GM18519 (cell line): ENCODE measurements around the gene PRKAG2.

ENCODE experiments used
- ATAC-seq: cut with Tn5 transposase; IDR thresholded peaks from one replicate; pipeline ENCODE4 v1.9.1; 2021; ENCODE audit warnings: mild to moderate bottlenecking, moderate library complexity; ENCODE audit not compliant: unreplicated experiment, low FRiP score

PRKAG2 gene

DNA sequence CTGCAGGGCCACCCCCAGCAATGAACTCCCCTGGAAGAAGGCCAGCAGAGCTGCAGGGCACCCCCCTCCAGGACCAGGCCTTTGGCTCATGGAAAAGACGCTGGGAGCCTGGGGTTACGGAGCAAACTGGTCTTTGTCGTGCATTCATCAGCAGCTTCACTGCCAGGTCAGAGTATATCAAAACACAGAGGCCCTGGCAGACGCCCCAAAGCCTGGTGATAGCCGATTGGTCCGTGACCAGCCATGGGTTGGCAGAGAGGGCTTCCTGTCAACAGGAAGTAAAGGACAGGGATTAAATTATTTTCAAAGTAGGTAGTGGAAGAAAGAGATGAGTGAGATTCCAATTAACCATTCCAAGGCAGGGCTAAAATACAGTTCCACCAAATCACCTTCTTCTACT lies 9.0 kb downstream of the PRKAG2 start:
- ATAC-seq: no peak

DNA sequence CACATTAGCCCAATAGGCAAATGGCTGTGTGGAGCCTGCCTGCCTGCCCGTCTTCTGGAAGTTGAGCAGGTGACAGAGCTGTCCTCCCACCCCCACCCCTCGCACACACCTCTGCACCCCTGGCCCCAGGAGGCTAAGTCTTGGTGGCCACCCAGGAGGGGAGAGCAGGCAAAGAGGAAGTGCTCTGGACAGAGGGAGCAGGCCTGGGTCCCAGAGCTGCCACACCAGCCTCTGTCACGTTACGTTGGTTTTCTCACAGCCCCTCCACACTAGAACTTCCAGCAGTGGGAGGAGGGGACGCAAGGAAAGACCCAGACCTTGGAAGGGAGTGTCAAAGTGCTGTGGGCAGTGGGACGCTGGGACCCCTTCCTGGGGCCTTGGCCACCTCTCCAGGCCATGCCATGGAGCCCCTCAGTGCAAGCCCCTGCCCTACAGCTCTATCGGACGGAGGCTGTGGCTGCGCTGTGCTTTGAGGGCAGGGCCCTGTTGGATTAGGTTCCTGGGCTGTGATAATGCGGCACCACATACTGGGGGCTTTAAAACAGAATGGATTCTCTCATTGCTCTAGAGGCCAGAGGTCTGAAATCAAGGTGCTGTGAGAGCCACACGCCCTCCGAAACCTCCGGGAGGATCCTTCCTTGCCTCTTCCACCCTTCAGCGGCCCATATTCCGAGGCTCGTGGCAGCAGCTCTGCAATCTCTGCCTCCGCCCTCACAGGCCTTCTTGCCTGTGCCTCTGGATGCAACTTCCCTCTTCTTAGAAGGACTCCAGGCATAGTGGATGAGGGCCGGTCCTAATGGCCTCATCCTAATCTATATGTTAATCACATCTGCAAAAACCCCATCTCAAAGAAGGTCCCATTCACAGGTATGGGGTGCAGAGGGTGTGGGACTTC lies 9.9 kb downstream of the PRKAG2 start:
- no peak for ATAC-seq

DNA sequence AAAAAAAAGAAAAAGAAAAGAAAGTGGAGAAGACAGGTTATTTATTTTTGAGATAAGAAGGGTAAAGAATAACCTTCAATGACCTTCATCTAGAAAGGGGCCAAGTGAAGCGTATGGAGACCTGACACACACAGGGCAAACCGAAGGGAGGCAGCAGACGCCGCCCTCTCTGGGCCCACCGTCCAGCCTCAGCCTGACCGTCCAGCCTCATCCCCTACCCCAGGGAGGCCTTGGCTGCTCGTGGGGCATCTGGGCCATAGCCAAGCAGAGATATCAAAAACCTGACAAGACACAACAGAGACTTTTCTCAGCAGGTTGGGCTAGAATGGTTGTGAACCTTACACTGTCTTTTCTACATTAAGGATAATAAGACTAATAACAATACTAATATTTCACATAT lies 10.9 kb downstream of the PRKAG2 start:
- ATAC-seq: no peak

DNA sequence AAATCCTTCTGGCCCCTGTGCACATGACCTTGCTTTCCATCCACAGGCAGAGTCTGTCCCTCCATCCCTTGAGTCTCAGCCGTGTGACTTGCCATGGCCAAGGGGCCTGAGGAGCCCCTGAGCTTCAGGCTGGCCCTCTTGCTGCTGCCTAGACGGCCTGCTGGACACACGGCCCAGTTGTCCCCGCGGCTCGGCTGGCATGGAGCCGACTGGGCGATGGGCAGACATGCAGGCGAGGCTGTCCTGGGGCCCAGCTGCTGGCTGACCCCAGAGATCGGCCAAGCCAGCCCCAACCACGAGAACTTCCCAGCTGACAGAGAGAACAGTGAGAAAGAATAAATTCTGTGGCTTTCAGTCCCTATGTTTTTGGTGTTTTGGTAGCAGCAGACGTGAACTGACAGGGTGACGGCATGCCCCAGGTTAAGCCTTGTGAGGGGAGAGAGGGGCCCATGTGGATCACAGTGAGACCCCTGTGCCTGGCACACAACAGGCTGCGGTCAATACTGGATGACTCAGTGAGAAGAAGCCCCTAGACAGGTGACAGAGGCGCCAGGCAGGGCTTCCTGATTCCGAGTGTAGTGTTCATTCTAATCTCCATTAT lies 11.7 kb downstream of the PRKAG2 start:
- ATAC-seq: no peak

DNA sequence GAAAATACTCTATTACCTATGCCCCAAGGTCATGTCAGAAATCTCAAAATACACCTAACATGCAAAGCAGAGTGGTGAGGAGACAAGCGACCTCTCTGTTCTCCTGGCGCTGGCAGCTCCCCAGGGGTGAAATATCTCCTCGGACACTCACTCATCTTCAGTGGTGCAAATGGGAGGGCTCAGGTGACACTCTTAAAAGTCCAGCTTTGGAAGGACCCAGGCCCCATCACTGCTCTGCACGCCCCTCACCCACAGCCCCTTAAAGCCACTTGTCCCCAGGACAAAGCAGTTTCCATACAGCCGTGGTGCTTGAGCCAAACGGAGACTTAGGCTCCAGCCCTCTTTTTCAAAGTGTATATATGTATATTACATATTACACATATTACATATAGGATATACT lies 12.4 kb downstream of the PRKAG2 start:
- ATAC-seq: no peak

DNA sequence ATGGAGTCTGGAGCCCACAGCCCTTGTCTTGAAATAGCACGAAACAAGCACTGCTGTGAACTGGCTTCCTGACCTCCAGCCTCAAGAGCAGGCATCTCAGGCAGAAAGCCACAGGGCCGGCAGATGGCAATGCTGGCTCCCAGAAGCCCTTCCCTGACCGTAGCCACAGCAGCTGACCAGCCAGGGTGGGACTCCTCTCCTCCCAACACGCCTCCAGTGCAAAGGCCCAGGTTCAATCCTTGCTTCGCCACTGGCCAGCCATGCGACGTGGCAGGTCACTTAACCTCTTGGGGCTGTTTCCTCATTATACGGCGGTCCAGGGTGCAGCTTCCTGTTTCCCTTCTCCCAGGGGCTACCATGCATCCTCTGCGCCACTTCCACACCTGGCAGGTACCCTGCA lies 12.8 kb downstream of the PRKAG2 start:
- ATAC-seq: no peak

DNA sequence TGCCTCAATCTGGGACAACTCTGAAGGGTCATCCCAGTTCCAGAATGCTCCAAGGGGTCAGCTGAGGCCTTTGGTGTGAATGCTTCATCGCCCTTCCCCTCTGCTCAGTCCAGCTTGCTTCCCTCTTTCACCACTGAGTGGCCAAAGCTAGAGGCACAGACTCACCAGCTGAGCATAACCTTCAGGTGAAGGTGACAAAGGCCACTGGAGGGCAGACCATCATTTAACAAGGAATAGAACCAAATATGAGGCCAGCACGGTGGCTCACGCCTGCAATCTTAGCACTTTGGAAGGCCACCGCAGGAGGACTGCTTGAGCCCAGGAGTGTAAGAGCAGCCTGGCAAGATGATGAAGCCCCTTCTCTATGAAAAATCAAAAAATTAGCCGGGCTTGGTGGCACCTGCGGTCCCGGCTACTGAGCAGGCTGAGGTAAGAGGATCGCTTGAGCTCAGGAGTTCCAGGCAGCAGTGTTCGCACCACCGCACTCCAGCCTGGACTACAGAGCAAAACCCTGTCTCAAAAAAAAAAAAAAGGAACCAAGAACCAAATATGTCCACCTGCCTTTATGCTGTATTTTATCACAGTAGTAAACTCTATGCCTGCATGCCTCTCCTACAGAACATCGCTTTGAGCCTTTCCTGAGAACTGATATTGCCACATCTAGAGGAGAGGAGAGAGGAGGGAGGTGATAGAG lies 13.4 kb downstream of the PRKAG2 start:
- no peak for ATAC-seq

DNA sequence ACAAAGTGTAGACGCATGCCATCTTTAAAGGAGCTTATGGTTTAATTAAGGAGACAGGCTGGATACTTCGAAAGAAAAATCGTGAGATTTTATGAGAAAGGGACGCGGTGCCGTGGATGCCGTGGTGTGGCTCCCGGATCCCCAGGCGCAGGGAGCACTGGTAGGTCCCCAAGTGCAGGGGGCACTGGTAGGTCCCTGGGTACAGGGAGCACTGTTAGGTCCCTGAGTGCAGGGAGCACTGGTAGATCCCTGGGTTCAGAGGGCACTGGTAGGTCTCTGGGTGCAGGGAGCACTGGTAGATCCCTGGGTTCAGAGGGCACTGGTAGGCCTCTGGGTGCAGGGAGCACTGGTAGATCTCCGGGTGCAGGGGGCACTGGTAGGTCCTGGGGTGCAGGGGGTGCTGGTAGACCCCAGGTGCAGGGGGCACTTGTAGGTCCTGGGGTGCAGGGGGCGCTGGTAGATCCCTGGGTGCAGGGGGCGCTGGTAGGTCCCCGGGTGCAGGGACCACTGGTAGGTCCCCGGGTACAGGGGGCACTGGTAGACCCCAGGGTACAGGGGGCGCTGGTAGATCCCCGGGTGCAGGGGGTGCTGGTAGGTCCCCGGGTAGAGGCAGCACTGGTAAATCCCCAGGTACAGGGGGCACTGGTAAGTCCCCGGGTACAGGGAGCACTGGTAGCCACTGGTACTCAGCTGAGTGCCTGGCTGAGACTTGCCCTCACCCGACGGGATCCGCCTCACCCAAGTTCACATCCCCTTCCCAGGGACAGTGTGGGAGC lies 14.1 kb downstream of the PRKAG2 start:
- ATAC-seq: no peak

DNA sequence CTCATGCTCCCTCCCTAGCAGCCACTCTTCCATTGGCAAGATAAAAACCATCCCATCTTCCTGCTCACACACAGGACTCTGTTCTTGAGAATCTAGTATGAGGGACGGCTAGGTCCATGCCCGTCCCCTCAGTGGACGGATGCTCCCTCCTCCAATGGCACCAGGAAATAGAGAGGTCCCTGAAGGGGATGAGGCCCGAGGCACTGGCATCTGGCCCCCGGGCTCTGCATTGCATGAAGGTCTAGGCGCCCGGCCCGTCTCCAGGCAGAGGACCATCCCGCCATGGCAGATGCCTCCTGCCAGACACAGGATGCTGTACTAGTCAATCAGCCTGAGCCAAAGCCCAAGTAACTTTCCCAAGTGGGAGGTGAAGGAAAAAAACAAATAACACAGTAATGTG lies 15.0 kb downstream of the PRKAG2 start:
- no peak for ATAC-seq

DNA sequence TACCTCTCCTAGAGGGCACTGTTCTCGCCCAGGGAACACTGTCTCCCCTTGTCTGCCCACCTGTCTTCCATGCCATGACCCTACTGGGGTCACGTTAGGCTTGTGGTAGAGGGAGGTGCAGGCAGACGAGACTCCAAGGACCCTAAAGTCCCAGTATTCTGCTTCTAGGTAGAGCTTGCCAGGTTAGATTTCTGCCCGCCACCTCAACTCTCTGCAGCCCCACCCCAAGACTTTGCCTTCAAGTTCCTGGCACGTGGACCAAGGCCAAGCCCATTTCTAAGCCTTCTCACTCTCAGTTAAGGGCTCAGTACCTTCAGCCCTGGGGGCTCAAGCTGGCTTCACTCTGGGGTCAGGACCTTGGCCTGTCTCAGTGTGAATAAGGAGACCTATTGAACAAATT lies 16.1 kb downstream of the PRKAG2 start:
- ATAC-seq: no peak

DNA sequence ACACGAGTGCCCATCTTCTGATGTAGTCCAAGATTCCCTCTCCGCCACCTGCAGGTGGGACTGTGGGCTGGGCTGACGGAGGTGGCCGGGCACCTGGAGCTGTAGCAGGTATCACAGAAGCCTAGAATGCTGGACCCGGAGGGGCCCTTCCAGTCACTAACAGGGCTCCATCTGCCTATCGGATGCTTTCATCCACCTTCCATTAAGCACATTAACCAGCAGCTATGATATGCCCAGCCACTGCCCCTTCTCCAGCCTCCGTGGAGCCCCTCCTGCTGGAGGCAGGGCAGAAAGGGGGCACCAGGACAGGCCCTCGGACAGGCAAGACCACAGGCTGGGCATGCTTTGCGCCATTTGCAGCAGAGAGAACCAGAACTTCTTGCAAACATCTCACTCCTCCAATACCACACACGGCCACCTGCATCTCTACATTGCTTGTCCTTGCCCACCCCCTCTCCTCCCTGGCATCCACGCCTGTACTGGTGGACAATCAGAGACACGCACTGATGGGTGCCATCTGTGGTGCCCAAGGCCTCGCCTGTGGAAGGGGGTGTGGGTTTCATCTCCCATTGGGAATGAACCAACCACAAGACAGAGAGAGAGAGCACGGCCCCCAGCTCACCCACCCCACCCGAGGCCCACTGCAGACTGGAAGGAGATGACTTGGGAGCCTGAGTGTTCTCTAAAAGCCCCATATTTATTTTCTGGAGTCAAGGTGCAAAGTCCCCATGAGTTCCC lies 16.8 kb downstream of the PRKAG2 start:
- ATAC-seq: no peak

DNA sequence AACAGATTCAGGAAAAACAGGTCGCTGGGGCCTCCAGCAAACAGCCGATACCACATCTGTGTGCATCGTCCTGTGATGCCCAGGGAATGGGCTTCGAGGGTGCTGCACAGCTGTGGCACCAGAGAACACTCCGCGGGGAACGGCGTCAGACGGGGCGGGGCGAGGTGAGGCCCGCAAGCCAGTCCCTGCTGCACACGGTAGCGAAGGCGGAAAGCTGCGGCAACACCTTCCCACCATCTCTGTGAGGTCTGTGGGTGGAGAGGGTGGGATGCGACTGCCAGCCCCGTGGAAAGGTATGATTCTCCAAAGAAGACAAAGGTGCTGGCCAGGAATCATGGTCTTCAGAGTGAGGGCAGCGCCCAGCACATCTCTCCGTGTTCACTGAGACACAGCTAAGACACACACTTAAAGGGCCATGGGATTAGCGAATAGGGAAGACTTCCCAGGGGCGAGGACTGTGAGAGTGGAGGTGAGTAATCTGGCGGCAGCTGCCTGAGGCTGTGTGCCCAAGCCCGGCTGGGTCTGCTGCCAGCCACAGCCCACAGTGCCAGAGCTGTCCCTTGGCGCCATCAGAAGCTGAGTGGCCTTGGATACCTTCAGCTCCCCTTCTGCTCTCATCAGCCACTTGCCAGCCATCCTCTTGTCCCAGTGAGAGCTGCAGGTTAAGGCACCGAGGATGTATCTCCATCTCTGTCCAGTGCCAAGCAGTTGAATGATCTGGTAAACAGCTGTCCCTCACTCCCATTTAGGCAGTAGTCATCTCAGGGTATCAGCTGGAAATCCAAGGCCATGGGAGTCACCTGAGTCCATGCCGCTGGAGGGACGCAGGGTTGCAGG lies 17.6 kb downstream of the PRKAG2 start:
- ATAC-seq: no peak

DNA sequence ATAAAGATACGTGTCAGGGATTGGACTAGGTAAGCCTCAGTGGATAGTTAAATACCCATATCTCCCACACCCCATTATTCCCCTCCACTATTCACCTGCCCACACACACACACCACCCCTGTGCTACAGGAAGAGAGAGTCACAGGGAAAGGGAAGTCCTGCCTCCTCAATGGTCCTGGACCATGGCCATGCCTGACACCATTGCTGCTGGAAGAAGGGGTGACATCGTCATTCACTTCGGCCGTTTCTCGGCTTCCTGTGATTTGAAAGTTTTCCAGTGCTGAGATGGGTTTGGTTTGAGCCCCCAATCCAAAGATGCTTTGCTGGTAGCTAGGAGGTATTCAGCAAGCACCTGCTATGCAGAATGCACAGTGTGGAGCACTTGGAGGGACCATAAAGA lies 18.5 kb downstream of the PRKAG2 start:
- no peak for ATAC-seq

DNA sequence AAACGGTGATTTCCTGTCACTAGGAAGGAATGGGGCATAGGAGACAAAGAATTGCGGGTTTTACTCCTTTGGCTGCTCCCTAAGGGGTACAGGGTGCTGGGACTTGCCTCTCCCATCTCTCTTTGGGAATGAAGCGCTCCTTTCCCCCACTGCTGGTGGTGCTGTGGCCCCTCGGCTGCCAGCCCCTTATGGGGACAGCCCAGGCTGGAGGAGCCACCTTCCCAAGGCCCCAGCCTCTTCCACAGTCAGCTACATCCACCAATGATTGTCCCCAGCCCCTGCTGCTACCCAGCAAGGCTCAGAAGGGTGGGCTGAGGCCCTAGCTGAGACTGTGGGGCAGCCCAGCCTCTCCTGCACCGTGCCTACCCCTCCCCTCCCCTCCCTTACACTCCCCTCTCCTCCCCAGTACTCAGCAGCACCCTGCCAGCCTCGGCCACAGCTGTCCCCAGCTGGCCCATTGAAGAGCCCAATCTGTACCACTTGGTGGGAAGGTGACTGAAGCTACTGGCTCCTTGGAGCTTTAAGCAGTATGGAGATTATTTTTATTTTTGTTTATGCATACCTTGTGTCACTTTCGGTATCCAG lies 19.0 kb downstream of the PRKAG2 start:
- no peak for ATAC-seq

DNA sequence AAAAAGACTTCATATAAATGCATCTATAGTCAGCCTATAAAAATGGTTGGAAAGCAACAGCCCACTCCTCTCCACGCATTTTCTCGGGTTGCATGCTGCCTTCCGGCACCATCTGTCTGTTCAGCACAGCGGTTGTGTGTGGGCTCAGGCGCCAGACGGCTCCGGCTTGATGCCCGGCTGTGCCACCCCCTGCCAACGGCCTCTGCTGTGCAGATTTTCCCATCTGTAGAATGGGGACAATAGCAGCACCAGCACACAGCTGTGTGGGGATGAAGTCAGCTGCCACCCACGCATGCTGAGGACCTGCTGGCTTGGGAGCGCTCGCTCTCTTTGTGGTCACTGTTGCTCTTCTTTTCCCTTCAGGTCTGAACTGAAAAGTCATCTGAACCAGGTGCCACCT lies 19.5 kb downstream of the PRKAG2 start:
- ATAC-seq: no peak

DNA sequence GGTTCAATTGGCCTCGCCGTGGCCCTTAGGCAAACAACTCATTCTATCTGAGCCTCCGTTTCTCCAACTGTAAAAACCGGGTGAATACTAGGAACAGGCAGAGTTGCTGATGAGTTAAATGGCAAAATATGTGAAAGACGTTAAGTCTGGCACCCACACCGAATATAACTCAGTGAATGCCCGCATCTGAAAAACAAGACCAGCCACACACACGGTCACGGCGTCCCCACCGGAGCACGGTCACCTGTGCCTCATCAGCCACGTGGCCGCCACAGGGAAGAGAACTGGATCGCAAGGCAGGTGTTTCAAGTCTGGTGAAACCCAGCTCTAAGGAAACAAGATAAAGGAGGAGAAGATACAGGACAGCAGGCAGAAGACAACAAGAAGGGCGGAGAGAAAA lies 20.4 kb downstream of the PRKAG2 start:
- no peak for ATAC-seq

DNA sequence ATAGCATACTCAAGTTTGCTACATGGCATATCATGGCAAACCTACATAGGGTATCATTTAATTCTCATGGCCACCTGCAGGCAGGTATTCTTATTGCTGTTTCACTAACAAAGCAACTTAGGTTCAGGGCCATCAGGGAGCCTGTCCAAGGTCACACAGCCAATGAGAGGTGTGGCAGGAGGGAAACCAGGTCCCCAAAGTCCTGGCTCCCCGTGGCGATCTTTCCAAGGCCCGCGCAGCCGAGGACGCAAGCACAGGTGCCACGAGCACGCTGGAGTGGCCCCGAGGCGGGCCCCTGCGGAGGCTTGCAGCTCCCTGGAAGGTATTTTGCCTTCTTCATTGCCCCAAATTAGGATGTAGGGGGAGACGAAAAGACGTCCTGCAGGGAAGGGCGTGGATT lies 20.8 kb downstream of the PRKAG2 start:
- no peak for ATAC-seq

DNA sequence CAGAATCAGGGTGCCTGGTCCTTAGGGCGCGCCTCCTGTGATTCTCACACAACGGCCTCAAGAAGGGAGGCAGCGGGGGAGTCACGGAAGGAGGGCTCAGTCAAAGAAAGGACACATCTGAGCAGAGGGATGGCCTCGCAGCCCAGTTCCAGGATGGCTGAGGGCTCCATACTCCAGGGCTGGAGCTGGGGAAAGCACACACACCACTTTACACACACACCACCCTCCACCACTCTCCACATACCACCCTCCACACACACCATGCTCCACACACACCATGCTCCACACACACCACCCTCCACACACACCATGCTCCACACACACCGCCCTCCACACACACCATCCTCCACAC lies 22.2 kb downstream of the PRKAG2 start:
- no peak for ATAC-seq
